HEK293T (cell line): ENCODE measurements around the gene DVL1.

Experiments used
- CTCF ChIA-PET: fragments of 350-600 bp; formaldehyde crosslinking; extraction: SDS; loops from one replicate; lab custom pipeline; 2021; ENCODE audit warnings: antibody characterized with exemption, inconsistent platforms; lab: Yijun Ruan, JAX
- POLR2A ChIA-PET: fragments of 350-600 bp; formaldehyde crosslinking; extraction: SDS; loops from one replicate; lab custom pipeline; 2020; ENCODE audit warnings: antibody characterized with exemption, inconsistent platforms; lab: Yijun Ruan, JAX
- DNase-seq: peaks from one replicate; pipeline ENCODE4 v3.0.0; 2012; ENCODE audit warnings: mixed read lengths; ENCODE audit errors: extremely low spot score
- ARNT ChIP-seq: fragments of 450-650 bp; IDR thresholded peaks from 2 replicates; pipeline ENCODE4 v1.6.1; 2017; ENCODE audit warnings: mild to moderate bottlenecking
- BHLHE40 ChIP-seq: fragments of 450-650 bp; IDR thresholded peaks from 2 replicates; pipeline ENCODE4 v1.6.1; 2016; ENCODE audit warnings: mild to moderate bottlenecking, moderate library complexity, borderline replicate concordance
- CTBP1 ChIP-seq: fragments of 450-650 bp; IDR thresholded peaks from 2 replicates; pipeline ENCODE4 v1.6.1; 2016; ENCODE audit warnings: borderline replicate concordance
- ELF4 ChIP-seq: fragments of 450-650 bp; IDR thresholded peaks from 2 replicates; pipeline ENCODE4 v1.6.1; 2017; ENCODE audit warnings: antibody characterized with exemption
- FOXA1 ChIP-seq: fragments of 450-650 bp; IDR thresholded peaks from 2 replicates; pipeline ENCODE4 v1.6.1; 2016; ENCODE audit warnings: mild to moderate bottlenecking
- FOXK2 ChIP-seq: fragments of 450-650 bp; IDR thresholded peaks from 2 replicates; pipeline ENCODE4 v1.6.1; 2016; ENCODE audit warnings: mild to moderate bottlenecking
- FOXM1 ChIP-seq: fragments of 450-650 bp; IDR thresholded peaks from 2 replicates; pipeline ENCODE4 v1.6.1; 2017; ENCODE audit warnings: mild to moderate bottlenecking, borderline replicate concordance
- HDGF ChIP-seq: fragments of 450-650 bp; IDR thresholded peaks from 2 replicates; pipeline ENCODE4 v1.6.1; 2017; ENCODE audit warnings: antibody characterized with exemption, borderline replicate concordance
- L3MBTL2 ChIP-seq: fragments of 450-650 bp; conservative IDR thresholded peaks from 2 replicates; pipeline ENCODE4 v1.6.1; 2016; ENCODE audit warnings: mild to moderate bottlenecking
- LEF1 ChIP-seq: fragments of 450-650 bp; IDR thresholded peaks from 2 replicates; pipeline ENCODE4 v1.6.1; 2017; ENCODE audit warnings: mild to moderate bottlenecking, borderline replicate concordance
- NFRKB ChIP-seq: fragments of 450-650 bp; IDR thresholded peaks from 2 replicates; pipeline ENCODE4 v1.6.1; 2016; ENCODE audit warnings: mild to moderate bottlenecking, moderate library complexity
- SP1 ChIP-seq: fragments of 450-650 bp; IDR thresholded peaks from 2 replicates; pipeline ENCODE4 v1.6.1; 2017
- SUZ12 ChIP-seq: fragments of 450-650 bp; IDR thresholded peaks from 2 replicates; pipeline ENCODE4 v1.6.1; 2016; ENCODE audit warnings: mild to moderate bottlenecking
- TARDBP ChIP-seq: fragments of 450-650 bp; IDR thresholded peaks from 2 replicates; pipeline ENCODE4 v1.6.1; 2016
- ZNF384 ChIP-seq: fragments of 450-650 bp; IDR thresholded peaks from 2 replicates; pipeline ENCODE4 v1.6.1; 2016
- TF ChIP-seq, protein P1 (sequence below): fragments of 450-650 bp; IDR thresholded peaks from 2 replicates; pipeline ENCODE4 v1.6.1; 2016

DVL1 gene

GRCh38 chr1:1355416-1355815 lies 6.2 kb upstream of the DVL1 start:
- TF ChIP-seq L3MBTL2 (no peak), FOXK2 (no peak), LEF1 (no peak), FOXM1 (no peak)
- ChIA-PET CTCF (no interaction called here), POLR2A (interaction anchor here (1.0 kb wide), 1 partner anchor 20 kb away, joined by 3 read pairs; the partner anchor contains the start of gene AURKAIP1)
- no peak for DNase-seq

DNA sequence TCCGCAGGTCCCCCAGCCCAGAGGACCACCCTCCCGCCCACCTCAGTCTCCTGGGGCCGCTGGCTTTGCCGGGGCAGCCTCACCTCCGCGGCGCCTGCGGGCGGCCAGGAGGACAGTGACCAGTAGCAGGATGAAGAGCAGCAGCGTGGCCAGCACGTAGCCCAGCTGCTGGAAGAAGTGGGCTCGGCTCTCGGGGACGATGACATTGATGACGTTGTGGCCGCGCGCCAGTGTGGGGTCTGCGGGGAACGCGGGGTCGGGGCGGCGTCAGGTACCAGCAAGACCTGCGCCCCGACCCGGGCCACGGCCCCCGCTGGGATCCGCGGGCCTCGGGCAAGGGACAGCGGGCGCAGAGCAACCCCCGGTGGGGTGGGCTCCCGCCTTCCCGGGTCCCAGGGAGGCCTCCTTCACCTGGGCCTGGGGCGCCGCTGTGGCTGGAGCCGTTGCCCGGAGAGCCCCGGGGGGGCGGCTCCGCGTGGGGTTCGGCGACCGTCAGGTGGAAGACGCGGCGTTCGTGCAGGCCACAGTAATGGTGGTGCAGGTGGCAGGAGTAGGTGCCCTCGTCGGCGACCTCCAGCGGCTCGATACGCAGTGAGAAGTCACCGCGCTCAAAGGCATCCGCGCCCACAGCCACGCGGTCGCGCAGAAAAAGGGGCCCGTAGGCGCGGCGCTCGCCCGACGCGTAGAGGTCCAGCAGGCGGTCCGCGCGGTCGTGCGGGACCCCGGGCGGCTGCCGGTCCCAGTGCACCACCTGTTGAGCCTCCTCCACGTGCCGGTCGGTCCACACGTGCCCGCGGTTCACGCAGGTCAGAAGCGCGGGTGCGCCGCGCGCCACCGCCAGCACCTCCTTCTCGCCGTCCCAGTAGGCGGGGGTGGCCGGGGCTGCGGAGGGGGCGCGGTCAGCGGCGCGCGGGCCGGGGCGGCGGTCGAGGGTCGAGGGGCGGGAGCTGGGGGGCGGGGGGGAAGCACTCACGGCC lies 5.3 kb upstream of the DVL1 start:
- TF ChIP-seq BHLHE40 (no peak), FOXK2 (no peak), ELF4 (no peak), CTBP1 (no peak), SUZ12 (no peak), TARDBP (no peak), FOXM1 (no peak), NFRKB (no peak), HDGF (no peak), L3MBTL2 (no peak), SP1 (no peak), LEF1 (no peak), FOXA1 (no peak), ARNT (no peak), ZNF384 (no peak)
- TF ChIP-seq, protein P1, sequence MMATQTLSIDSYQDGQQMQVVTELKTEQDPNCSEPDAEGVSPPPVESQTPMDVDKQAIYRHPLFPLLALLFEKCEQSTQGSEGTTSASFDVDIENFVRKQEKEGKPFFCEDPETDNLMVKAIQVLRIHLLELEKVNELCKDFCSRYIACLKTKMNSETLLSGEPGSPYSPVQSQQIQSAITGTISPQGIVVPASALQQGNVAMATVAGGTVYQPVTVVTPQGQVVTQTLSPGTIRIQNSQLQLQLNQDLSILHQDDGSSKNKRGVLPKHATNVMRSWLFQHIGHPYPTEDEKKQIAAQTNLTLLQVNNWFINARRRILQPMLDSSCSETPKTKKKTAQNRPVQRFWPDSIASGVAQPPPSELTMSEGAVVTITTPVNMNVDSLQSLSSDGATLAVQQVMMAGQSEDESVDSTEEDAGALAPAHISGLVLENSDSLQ: no peak
- no peak for DNase-seq
- ChIA-PET POLR2A (interaction anchor here (1.0 to 3.3 kb wide), 4 partner anchors 16 to 53 kb away, joined by 3 to 28 read pairs (median 10); partner anchors contain the start of genes AURKAIP1 and MRPL20), CTCF (interaction anchor here (1.1 kb wide), 1 partner anchor 17 kb away, joined by 3 read pairs; no protein-coding TSS in a partner anchor)

- DNase-seq: no peak
- POLR2A ChIA-PET: interaction anchor here (1.1 to 3.3 kb wide), 3 partner anchors 17 to 54 kb away, joined by 3 to 28 read pairs (median 17); partner anchors contain the start of genes AURKAIP1 and MRPL20
- no peak for TF ChIP-seq TARDBP
- peak; percentile 23; the same call in 1 of the 2 replicates for TF ChIP-seq L3MBTL2
- CTCF ChIA-PET: interaction anchor here (1.1 kb wide), 1 partner anchor 18 kb away, joined by 3 read pairs; no protein-coding TSS in a partner anchor
Observed at GRCh38 chr1:1353389-1354151, 4.4 kb upstream of the DVL1 start.

DNA sequence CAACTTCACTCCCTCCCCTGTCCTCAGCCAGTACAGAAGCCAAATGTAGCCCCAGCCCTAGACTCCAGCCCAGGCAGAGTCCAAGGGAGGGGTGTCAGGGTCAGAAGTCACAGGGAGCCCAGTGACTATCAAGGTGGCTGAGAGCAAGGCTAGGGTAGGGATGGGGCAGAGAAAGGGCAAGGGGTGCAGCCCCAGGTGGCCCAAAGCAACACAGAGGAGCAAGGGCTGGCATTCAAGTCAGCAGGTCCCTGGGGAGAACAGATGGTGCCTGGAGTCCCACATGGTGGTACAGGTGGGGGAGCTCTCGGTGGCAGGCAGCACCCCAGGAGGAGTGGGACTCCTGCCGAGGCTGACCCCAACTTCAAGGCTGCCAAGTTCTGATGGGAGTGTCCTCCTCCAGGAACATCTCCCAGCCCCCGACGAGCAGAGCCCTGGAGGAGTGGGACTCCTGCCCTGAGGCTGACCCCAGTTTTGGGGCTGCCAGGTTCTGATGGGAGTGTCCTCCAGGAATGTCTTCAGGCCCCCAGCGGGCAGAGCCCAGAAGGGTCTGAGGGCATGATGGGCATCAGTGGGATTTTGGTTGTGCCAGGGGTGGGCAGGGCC lies 3.7 kb upstream of the DVL1 start:
- CTCF ChIA-PET: no interaction called here
- POLR2A ChIA-PET: interaction anchor here (3.0 to 3.3 kb wide), 2 partner anchors 18 to 22 kb away, joined by 17 to 28 read pairs; partner anchors contain the start of gene AURKAIP1
- DNase-seq: no peak
- TF ChIP-seq SP1 (no peak), TARDBP (no peak), ELF4 (no peak), HDGF (no peak), CTBP1 (no peak), FOXM1 (no peak), FOXK2 (no peak), ZNF384 (no peak), ARNT (no peak), BHLHE40 (no peak), SUZ12 (no peak), NFRKB (no peak), LEF1 (no peak), FOXA1 (no peak), L3MBTL2 (no peak)
- TF ChIP-seq, protein P1: no peak

GRCh38 chr1:1351511-1352427 lies 2.6 kb upstream of the DVL1 start:
- ChIA-PET POLR2A (interaction anchor here (3.0 to 3.3 kb wide), 2 partner anchors 19 to 23 kb away, joined by 17 to 28 read pairs; partner anchors contain the start of gene AURKAIP1), CTCF (no interaction called here)
- TF ChIP-seq FOXM1 (no peak), HDGF (no peak), FOXA1 (no peak), ZNF384 (no peak), FOXK2 (no peak), ARNT (no peak)
- DNase-seq: no peak
